Heart left ventricle (tissue), 16 donors: Measurements from ENCODE around the gene ZNF219. TPM values are rescaled to one million over a fixed set of nuclear protein-coding genes. Genes with fewer than 3 reads are reported as not detected.

Experiments
- ATAC-seq, 4 donors: fragments of 200-7000 bp; cut with Tn5 transposase; one replicate each; pipeline ENCODE4 v1.9.1; 2020 to 2022; ENCODE audit warnings: moderate library complexity in 4 of 4, mild to moderate bottlenecking in 3 of 4, moderate number of reproducible peaks in 1 of 4
- DNase-seq, 5 donors: peaks; one replicate each; pipeline ENCODE4 v3.0.0-alpha.2; 2020
- H3K27ac ChIP-seq, 12 donors: fragments of 200-600 bp; sonication (generic) in 4 of 12; one replicate each; pipeline versions ENCODE4 v1.5.0 to v1.8.0; 2016 to 2022; ENCODE audit warnings: mild to moderate bottlenecking in 2 of 12
- H3K27me3 ChIP-seq, 9 donors: fragments of 200-600 bp; sonication (generic) in 2 of 9; one replicate each; pipeline versions ENCODE4 v1.5.1 to v1.8.0; 2016 to 2022; ENCODE audit warnings: mild to moderate bottlenecking in 3 of 9
- H3K36me3 ChIP-seq, 9 donors: fragments of 200-600 bp; sonication (generic) in 2 of 9; one replicate each; pipeline versions ENCODE4 v1.5.0 to v1.8.0; 2018 to 2022; ENCODE audit warnings: mild to moderate bottlenecking in 2 of 9
- H3K4me1 ChIP-seq, 12 donors: fragments of 200-600 bp; sonication (generic) in 4 of 12; one replicate each; pipeline versions ENCODE4 v1.5.0 to v1.8.0; 2016 to 2022; ENCODE audit warnings: mild to moderate bottlenecking in 3 of 12
- H3K4me3 ChIP-seq, 12 donors: fragments of 200-600 bp; sonication (generic) in 4 of 12; one replicate each; pipeline versions ENCODE4 v1.5.0 to v1.8.0; 2017 to 2022; ENCODE audit warnings: mild to moderate bottlenecking in 9 of 12, moderate library complexity in 4 of 12
- H3K9me3 ChIP-seq, 12 donors: fragments of 200-600 bp; sonication (generic) in 4 of 12; one replicate each; pipeline versions ENCODE4 v1.5.0 to v1.8.0; 2016 to 2022; ENCODE audit warnings: mild to moderate bottlenecking in 1 of 12
- CTCF ChIP-seq, 12 donors: fragments of 200-600 bp; sonication (generic) in 4 of 12; IDR thresholded peaks; one replicate each; pipeline versions ENCODE4 v1.5.0 to v1.8.0; 2018 to 2022; ENCODE audit warnings: antibody characterized with exemption in 12 of 12, mild to moderate bottlenecking in 5 of 12
- POLR2A ChIP-seq, 2 donors: fragments of 450-650 bp; IDR thresholded peaks; one replicate each; pipeline ENCODE4 v1.6.1; 2017; ENCODE audit warnings: antibody characterized with exemption in 2 of 2, mild to moderate bottlenecking in 2 of 2, moderate library complexity in 2 of 2
- WGBS, 4 donors: extraction: QIAGEN DNeasy Blood & Tissue Kit in 2 of 4; methylation state at CpG; one replicate each; pipeline versions ENCODE4 v1.1.5 to v1.1.7; 2013 to 2018; 5-methylcytosine and 5-hydroxymethylcytosine counted together
- intact Hi-C, 10 donors: fragments of 100-400 bp; cut with DNase I; formaldehyde crosslinking; loops; one replicate each; pipeline versions ENCODE4 v1.11.1 to v1.14.2; 2022
- polyA plus RNA-seq, 2 donors: library from polyadenylated mRNA; stranded (reverse); fragments of 200-250 nt; gene quantifications; one replicate each; pipeline ENCODE4 v1.2.3, GENCODE V29; 2013
- total RNA-seq, 9 donors: library from RNA; depleted of rRNA in 2 of 9; stranded (reverse); fragments of >200 nt in 2 of 9; fragmentation: NEBNext Ultra II Directional in 3 of 9; extraction: Animal tissue kit (Norgen Biotek cat#: 25700) in 3 of 9; gene quantifications; one replicate each; pipeline versions ENCODE4 v1.1.0 to v1.2.4, GENCODE V29; 2016 to 2023
- donor health status: ischemic (EF 13 %, LVEDD 7.1; RV severe dilation, severe dysfunction).
- donor health status: healthy with polysubstance abuse.
- donor health status: DM: no; HTN: yes; CAD: no.
- donor health status: DM: no; HTN: no; CAD: no.
- donor health status: ischemic (EF 25% LVEDD 6.9; RV normal size, moderate dysfunction).
- donor health status: ischemic (EF 25% LVEDD 5.7; RV mildly dilated, moderate dysfunction).
- donor health status: healthy.
- donor health status: DM: yes; HTN: yes; CAD: no.
- donor health status: ischemic (EF 35%, LVEDD 5.7; RV mildly dilated, moderate dysfunction).
- donor health status: nonischemic (EF 11% LVEDD 7.7; RV severe dilation, severe dysfunction).
- donor health status: DM: yes; HTN: yes; CAD: no.
- donor health status: PGD.
- donor health status: ischemic (EF 29% LVEDD 5.4; RV normal size, mild dysfunction).
- donor health status: nonischemic (EF 23%, LVEDD 6.1; RV moderate dilation, normal function).

Gene ZNF219
- total and polyA plus RNA-seq, 11 donors: 33.9 to 97.9 (median 43.0) TPM

GRCh38 chr14:21133901-21134300, 35.4 kb upstream of the ZNF219 start:
- no peaks in the 10 kb centered on the region for H3K27me3 ChIP-seq
- intact Hi-C loops: no loop called here
- TF ChIP-seq POLR2A (IDR thresholded peaks at IDR 0.05): no peak
- TF ChIP-seq CTCF (IDR thresholded peaks at IDR 0.05): no peak
- no peak overlapping the region for H3K27ac ChIP-seq
- H3K4me3 ChIP-seq: no peak overlapping the region
- H3K4me1 ChIP-seq: no peaks in the 10 kb centered on the region
- DNase-seq: no peak
- H3K36me3 ChIP-seq: no peaks in the 10 kb centered on the region
- ATAC-seq: no peak
- H3K9me3 ChIP-seq: peaks cover 0 to 6% (median 0%) of the 10 kb centered on the region in 12 donors
- WGBS, 4 donors: 32 to 53% (median 38%) methylated on average over 1 of the region's 1 CpG

- intact Hi-C loops: no loop called here
- no peak for DNase-seq
- TF ChIP-seq CTCF (IDR thresholded peaks at IDR 0.05): no peak
- no peak for TF ChIP-seq POLR2A (IDR thresholded peaks at IDR 0.05)
- Histone ChIP-seq H3K4me3 (no peak overlapping the region), H3K9me3 (peaks cover 0 to 7% (median 0%) of the 10 kb centered on the region in 12 donors), H3K27ac (no peak overlapping the region), H3K36me3 (no peaks in the 10 kb centered on the region), H3K27me3 (peaks cover 0 to 14% (median 0%) of the 10 kb centered on the region in 9 donors), H3K4me1 (no peaks in the 10 kb centered on the region)
- ATAC-seq: no peak
- 68 to 93% (median 91%) methylated on average over 1 of the region's 1 CpG for WGBS, 4 donors
Measured at GRCh38 chr14:21123429-21123828, 25.0 kb upstream of the ZNF219 start.

DNA sequence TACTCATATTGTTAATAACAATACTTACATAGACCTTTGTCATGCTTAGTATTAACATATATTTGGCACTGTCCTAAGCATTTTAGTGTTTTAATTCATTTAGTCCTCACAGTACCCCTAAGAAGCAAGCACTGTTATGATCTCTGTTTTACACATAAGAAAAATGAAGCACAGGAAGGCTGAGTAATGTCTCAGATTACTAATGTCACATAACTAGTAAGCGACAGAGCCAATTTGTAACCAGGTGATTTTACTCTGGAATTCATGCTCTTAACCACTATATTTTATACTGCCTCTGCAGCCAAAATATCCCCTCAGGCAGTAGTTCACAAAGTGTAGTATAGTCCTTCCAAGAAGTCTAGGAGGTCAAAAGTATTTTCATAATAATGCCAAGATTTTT, 22.7 kb upstream of the ZNF219 start:
- no peak overlapping the region for H3K27ac ChIP-seq
- no peaks in the 10 kb centered on the region for H3K4me1 ChIP-seq
- no peaks in the 10 kb centered on the region for H3K36me3 ChIP-seq
- H3K9me3 ChIP-seq: peaks cover 0 to 7% (median 0%) of the 10 kb centered on the region in 12 donors
- no peak for DNase-seq
- TF ChIP-seq CTCF (IDR thresholded peaks at IDR 0.05) (no peak), POLR2A (IDR thresholded peaks at IDR 0.05) (no peak)
- 74 to 96% (median 82%) methylated on average over 1 of the region's 1 CpG for WGBS, 4 donors
- ATAC-seq: no peak
- intact Hi-C loops: no loop called here
- no peak overlapping the region for H3K4me3 ChIP-seq
- H3K27me3 ChIP-seq: peaks cover 0 to 14% (median 0%) of the 10 kb centered on the region in 9 donors

- DNase-seq (no peak), ATAC-seq (no peak)
- H3K4me3 ChIP-seq: no peak overlapping the region
- H3K36me3 ChIP-seq: no peaks in the 10 kb centered on the region
- no peaks in the 10 kb centered on the region for H3K4me1 ChIP-seq
- peaks cover 0 to 11% (median 0%) of the 10 kb centered on the region in 9 donors for H3K27me3 ChIP-seq
- peaks cover 0 to 6% (median 0%) of the 10 kb centered on the region in 12 donors for H3K9me3 ChIP-seq
- intact Hi-C loops: no loop called here
- H3K27ac ChIP-seq: no peak overlapping the region
- TF ChIP-seq CTCF (IDR thresholded peaks at IDR 0.05) (no peak), POLR2A (IDR thresholded peaks at IDR 0.05) (no peak)
- 70 to 77% (median 77%) methylated on average over 6 of the region's 6 CpGs for WGBS, 4 donors
Measured at GRCh38 chr14:21120686-21121085, 22.2 kb upstream of the ZNF219 start.
